H1 (cell line): ENCODE data around the gene CARD11. TPM values are rescaled to one million over a fixed set of nuclear protein-coding genes. Genes with fewer than 3 reads are reported as not detected.

ENCODE experiments used
- CHD1 ChIP-seq: IDR thresholded peaks from 2 replicates; pipeline ENCODE4 v1.6.1; 2012; ENCODE audit warnings: low read depth, low read length, improper control_type of control experiment
- KDM4A ChIP-seq: IDR thresholded peaks from one replicate; pipeline ENCODE4 v1.7.1; 2012; ENCODE audit warnings: low read depth, mild to moderate bottlenecking, moderate library complexity, low read length, inconsistent platforms; ENCODE audit not compliant: severe bottlenecking
- NRF1 ChIP-seq: IDR thresholded peaks from 2 replicates; pipeline ENCODE4 v1.6.1; 2011; ENCODE audit warnings: mild to moderate bottlenecking, low read depth, low read length, improper control_type of control experiment
- RFX5 ChIP-seq: IDR thresholded peaks from 2 replicates; pipeline ENCODE4 v1.6.1; 2011; ENCODE audit warnings: low read depth, low read length, improper control_type of control experiment, borderline replicate concordance
- TCF12 ChIP-seq: IDR thresholded peaks from 2 replicates; pipeline ENCODE4 v1.6.1; 2011; ENCODE audit warnings: low read depth, mild to moderate bottlenecking, low read length
- polyA plus RNA-seq, 7 experiments: library from polyadenylated mRNA; depleted of rRNA in 3 of 7; stranded (reverse) in 5 of 7; unstranded in 2 of 7; fragments of >200 nt in 5 of 7; fragments of 200-250 nt in 2 of 7; gene quantifications; 1 replicate in 5 of 7; 2 replicates in 1 of 7; 4 replicates in 1 of 7; pipeline versions ENCODE4 v1.2.1 to v1.2.3, GENCODE V29; 2011 to 2013; ENCODE audit warnings: missing spikeins in 2 of 7, mixed read lengths in 2 of 7
- total RNA-seq: library from RNA; stranded (reverse); fragmentation: NEBNext Ultra II Directional; extraction: Animal tissue kit (Norgen Biotek cat#: 25700); gene quantifications from 2 replicates; pipeline ENCODE4 v1.2.1, GENCODE V29; 2021
- TF ChIP-seq, protein P1 (sequence below): IDR thresholded peaks from 2 replicates; pipeline ENCODE4 v1.6.1; 2012; ENCODE audit warnings: inconsistent platforms

The CARD11 gene
- total and polyA plus RNA-seq, 2 of the 8 experiments (the other 6 are each of a cell fraction or from before 2014, with no cell fraction given), result 12.6 to 29.8 TPM

DNA sequence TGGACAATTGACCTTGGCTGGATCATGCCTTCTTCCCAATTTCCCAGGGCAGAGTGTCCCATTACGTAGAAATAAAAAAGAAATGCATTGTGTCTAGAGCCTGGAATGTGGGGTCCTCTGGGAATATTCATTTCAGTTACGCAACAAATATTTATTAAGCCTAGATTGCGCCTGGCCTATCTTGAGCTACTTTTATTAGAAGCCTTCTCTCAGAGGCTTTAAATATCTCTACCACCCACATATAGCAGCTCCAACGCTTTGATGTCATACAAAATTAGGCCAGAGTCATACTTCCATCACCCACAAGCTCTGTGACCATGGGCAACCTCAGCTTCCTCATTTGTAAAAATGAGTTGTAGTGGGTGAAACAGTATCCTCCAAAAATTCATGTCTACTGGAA is 24.9 kb upstream of the CARD11 start (continued):
- TF ChIP-seq, protein P1, sequence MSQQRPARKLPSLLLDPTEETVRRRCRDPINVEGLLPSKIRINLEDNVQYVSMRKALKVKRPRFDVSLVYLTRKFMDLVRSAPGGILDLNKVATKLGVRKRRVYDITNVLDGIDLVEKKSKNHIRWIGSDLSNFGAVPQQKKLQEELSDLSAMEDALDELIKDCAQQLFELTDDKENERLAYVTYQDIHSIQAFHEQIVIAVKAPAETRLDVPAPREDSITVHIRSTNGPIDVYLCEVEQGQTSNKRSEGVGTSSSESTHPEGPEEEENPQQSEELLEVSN, result no peak
- TF ChIP-seq TCF12, result no peak
- TF ChIP-seq RFX5, result no peak
- no peak for TF ChIP-seq KDM4A
- no peak for TF ChIP-seq NRF1
- TF ChIP-seq CHD1, result no peak
